ENCODE results near the gene RAP1GDS1.
"Not testable (repeated sequence)": the region's sequence is repeated elsewhere in the genome, so short reads cannot be mapped to it uniquely, and the experiment has no call there.

Gene RAP1GDS1

DNA sequence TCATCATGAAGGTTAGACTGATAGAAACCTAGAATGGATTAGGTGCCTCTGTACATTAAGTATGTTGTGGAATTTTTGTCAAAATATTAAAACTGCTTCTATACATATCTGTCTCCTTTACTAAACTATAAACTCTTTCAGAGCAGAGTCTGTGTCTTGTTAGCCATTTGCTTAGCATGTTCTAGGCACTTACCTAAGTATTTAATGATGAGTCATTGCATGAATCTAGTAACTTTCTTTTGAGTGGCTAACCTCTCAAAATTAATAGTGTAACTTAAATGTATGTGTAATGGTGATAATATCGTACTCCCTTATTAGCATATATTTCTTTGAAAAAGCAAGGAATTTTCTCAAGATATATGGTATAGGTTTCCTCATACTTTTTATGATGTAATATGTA, 57.8 kb downstream of the RAP1GDS1 start:
- no peak for DNase-seq (ENCODE audit: low read depth)
- H3K4me3 ChIP-seq (ENCODE audit: control insufficient read depth, low read depth, low read length), result no peak overlapping the region
- no peak for TF ChIP-seq CTCF (IDR thresholded peaks at IDR 0.05; ENCODE audit: control insufficient read depth, insufficient read depth, low read depth, low read length, missing control alignments)

DNA sequence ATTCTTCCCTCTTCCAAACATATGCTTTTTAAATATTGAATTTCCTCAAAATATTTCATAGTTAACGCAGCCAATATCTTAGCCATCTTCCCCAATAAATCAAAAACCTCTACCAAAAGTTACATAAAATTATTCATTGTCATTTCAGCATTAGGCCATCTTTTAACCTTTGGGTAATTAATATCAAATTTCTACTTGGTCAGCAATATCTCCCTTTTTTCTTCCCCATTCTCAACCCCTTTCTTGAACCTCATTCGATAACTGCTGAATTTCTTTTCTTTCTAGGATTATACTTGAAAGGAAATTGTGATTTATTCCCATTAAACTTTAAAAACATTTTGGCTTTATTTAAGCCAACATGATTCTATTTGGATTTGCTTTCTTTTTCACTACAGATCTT, 65.0 kb downstream of the RAP1GDS1 start:
- H3K4me3 ChIP-seq (ENCODE audit: control insufficient read depth, low read depth, low read length), result no peak overlapping the region
- no peak for TF ChIP-seq CTCF (IDR thresholded peaks at IDR 0.05; ENCODE audit: control insufficient read depth, insufficient read depth, low read depth, low read length, missing control alignments)
- DNase-seq (ENCODE audit: low read depth), result no peak

- no peak overlapping the region for H3K4me3 ChIP-seq (ENCODE audit: control insufficient read depth, low read depth, low read length)
- no peak for DNase-seq (ENCODE audit: low read depth)
- no peak for TF ChIP-seq CTCF (IDR thresholded peaks at IDR 0.05; ENCODE audit: control insufficient read depth, insufficient read depth, low read depth, low read length, missing control alignments)
Observed at GRCh38 chr4:98327694-98328093, 66.5 kb downstream of the RAP1GDS1 start.

GRCh38 chr4:98329879-98330640, 68.9 kb downstream of the RAP1GDS1 start:
- not testable (repeated sequence) for H3K4me3 ChIP-seq (ENCODE audit: control insufficient read depth, low read depth, low read length); DNase-seq (ENCODE audit: low read depth)

DNA sequence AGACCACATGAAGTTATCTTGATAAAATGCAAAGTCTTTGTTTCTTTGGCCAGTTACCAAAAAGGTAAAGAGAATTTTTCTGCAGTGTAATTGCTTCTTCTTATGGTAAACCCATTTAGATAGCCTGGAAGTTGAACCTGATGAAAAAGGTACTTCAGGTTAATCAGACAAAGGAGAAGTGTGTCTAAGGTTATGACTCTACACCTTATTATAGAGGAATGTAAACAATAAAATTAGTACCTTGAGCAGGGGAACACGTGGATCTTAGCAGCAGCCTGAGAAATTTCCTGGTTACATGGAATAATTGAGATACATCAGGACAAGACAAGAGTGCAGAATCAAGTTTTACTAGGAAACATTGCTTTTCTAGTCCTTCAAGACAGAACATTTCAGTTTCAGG, 70.8 kb downstream of the RAP1GDS1 start:
- no peak for DNase-seq (ENCODE audit: low read depth)
- no peak overlapping the region for H3K4me3 ChIP-seq (ENCODE audit: control insufficient read depth, low read depth, low read length)
- no peak for TF ChIP-seq CTCF (IDR thresholded peaks at IDR 0.05; ENCODE audit: control insufficient read depth, insufficient read depth, low read depth, low read length, missing control alignments)

DNA sequence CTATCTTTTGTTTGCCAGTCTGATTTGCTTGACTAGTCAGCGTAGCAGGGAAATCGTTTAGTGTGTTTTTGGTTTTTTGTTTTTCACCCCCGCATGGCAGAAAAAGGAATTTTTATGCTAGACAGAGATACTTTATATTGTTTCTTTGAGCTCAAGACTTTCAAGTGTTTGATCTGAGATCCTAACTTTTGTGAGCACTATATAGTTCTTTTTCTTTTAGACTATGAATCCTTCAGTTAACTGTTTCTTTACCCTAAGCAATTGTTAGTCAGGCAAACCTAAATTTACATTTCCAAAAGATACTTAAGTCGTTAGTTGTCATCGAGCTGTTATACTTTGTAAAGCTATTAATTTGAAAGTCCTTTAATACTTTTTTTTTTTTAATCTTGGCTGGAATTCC, 73.3 kb downstream of the RAP1GDS1 start:
- H3K4me3 ChIP-seq (ENCODE audit: control insufficient read depth, low read depth, low read length), result no peak overlapping the region
- no peak for DNase-seq (ENCODE audit: low read depth)
- TF ChIP-seq CTCF (IDR thresholded peaks at IDR 0.05; ENCODE audit: control insufficient read depth, insufficient read depth, low read depth, low read length, missing control alignments), result no peak

DNA sequence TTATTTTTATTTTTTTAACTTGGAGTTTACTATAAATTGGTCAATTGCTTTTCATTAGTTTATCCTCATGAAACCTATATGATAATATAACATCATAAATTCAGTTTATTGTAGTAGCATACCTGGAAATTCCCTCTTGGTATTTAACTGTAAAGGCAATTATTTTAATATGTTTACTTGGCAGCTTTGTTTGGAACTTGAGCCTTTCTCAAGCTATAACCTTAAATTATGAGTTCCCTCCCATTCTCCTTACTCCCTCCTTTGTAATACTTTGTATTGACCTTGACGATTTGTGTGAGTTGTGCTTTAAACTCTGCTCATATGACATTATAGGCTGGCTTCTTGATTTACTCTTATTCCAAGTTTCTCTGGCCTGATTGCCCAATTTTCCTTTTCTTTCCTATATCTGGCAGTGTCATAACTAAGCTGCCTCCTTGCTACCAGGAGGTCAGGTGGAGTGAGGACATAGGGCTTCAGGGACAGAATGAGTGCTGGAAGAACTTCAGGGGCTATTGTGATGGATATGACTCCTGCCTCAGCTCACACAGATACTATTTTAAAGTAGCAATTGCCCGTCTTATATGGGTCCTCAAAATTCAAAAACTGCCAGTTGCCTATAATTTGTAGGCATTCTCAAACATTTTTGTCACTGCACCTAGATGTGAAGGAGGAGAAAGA, 77.7 kb downstream of the RAP1GDS1 start:
- H3K4me3 ChIP-seq (ENCODE audit: control insufficient read depth, low read depth, low read length), result no peak overlapping the region
- no peak for DNase-seq (ENCODE audit: low read depth)
- no peak for TF ChIP-seq CTCF (IDR thresholded peaks at IDR 0.05; ENCODE audit: control insufficient read depth, insufficient read depth, low read depth, low read length, missing control alignments)

All from AG09309 (cell line).